Glomerular visceral epithelial cell (primary cell): ENCODE measurements around the gene CTNNBL1.

Source experiments
- DNase-seq: peaks from one replicate; pipeline ENCODE4 v3.0.0-alpha.2; 2016; ENCODE audit errors: extremely low spot score

CTNNBL1 gene

GRCh38 chr20:37776526-37776925 lies 82.7 kb downstream of the CTNNBL1 start:
- no peak for DNase-seq

GRCh38 chr20:37777012-37777950 lies 83.5 kb downstream of the CTNNBL1 start:
- DNase-seq: no peak

GRCh38 chr20:37777988-37778659 lies 84.3 kb downstream of the CTNNBL1 start:
- no peak for DNase-seq

GRCh38 chr20:37781626-37782025 lies 87.8 kb downstream of the CTNNBL1 start:
- DNase-seq: no peak

DNA sequence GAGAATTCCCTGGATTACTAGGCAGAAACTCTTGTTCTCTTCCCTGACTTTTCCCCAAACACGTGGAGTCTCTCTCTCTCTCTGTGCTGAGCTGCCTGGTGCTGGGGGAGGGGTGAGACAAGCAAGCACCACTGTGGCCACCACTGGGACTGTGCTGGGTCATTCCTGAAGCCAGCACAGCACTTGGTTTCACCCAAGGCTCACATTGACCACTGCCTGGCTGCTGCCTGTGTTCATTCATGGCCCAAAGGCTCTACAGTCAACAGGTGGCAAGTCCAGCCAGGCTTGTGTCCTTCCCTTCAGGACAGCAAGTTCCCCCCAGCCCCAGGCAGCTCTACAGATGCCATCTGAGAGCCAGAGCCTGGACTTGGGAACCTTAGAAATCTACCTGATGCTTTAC lies 92.2 kb downstream of the CTNNBL1 start:
- DNase-seq: no peak

GRCh38 chr20:37789408-37789807 lies 95.6 kb downstream of the CTNNBL1 start:
- DNase-seq: no peak

DNA sequence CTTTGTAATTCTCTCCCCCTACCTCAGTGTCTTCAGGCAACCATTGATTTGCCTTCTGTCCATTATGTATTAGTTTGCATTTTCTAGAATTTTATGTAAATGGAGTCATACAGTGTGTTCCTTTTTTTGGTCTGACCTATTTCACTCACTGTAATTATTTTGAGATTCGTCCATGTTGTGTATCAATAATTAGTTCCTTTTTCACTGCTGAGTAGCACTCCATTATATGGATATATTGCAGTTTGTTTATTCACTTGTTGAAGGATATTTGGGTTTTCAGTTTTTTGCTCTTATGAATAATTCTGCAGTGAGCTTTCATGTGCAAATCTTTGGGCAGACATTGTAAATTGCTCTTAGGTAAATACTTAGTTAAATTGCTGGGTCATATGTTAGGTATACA lies 97.1 kb downstream of the CTNNBL1 start:
- no peak for DNase-seq

GRCh38 chr20:37796121-37796520 lies 102.3 kb downstream of the CTNNBL1 start:
- no peak for DNase-seq

DNA sequence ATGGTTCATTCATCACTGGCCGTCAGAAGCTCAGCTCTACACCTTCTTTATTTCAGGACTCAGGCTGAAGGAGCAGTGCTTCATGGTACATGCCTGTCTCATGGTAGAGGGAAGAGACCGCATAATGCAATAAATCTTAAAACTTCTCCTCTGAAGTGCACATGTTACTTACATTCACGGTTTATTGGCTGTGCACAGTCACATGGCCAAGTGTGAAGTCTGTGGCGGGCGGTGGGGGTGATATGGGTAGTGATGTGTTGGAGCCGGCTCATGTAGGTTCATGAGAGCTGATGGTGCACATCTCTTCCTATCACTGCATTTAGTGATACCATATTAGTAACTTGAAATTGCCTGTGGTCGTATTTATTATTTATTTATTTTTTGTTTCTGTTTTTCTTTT lies 102.9 kb downstream of the CTNNBL1 start:
- no peak for DNase-seq

DNA sequence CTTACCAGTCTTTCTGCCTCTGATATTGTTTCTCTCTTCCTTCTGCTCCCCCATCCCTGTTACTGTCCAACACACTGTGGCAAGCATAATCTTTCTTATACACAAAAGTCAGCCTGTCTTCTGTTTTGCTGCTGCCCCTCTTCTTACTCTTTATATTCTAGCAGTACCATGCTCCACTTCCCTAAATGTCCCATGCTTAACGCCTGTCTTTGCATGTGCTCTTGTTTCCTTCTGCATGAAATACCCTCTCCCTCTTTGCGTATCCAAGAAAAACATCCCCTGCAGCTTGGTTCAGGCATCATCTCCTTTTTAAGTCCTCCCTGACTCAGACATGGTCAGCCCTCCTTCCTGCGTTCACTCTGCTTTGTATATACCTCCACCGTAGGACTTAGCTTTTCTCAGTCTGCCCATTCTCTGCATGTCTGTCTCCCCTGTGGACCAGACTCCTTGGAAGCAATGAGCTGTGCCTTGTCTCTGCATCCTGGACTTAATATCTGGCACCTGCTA lies 103.9 kb downstream of the CTNNBL1 start:
- no peak for DNase-seq

DNA sequence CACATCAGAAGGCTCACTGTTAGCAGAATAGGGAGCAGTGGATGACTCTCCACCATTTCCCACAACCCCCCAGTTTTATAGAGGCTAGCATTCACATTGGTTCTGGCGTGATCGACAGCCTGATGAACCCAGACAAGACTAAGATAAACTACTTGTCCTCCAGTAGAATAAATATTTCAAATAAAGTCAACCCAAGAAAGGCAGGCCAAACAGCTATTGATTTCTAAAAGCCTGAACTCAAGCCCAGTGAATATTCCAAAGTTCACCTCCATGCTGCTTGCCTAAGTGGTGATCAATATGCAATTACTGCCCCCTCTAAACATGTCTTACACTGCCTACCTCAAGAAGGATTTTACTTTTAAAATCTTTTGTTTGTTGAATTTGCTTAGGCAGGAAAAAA lies 104.5 kb downstream of the CTNNBL1 start:
- no peak for DNase-seq

- DNase-seq: no peak
These were observed 106.8 kb downstream of the CTNNBL1 start for GRCh38 chr20:37800618-37801017.

DNA sequence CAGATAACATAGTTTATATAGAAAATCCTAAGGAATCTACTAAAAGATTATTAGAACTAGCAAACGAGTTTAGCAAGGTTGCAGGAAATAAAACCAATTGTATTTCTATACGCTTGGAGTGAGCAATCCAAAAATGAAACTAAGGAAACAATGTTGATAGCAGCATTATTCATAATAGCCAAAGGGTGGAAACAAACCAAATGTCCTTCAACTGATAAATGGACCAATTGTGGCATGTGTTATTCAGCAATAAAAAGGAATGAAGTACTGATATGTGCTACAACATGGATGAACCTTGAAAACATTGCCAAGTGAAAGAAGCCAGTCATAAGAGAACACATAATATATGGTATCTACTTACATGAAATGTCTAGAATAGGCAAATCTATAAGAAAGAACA lies 108.1 kb downstream of the CTNNBL1 start:
- no peak for DNase-seq

GRCh38 chr20:37803438-37804307 lies 109.8 kb downstream of the CTNNBL1 start:
- DNase-seq: no peak

- peak; percentile 21 for DNase-seq
These were observed 111.0 kb downstream of the CTNNBL1 start for GRCh38 chr20:37804584-37805566.

DNA sequence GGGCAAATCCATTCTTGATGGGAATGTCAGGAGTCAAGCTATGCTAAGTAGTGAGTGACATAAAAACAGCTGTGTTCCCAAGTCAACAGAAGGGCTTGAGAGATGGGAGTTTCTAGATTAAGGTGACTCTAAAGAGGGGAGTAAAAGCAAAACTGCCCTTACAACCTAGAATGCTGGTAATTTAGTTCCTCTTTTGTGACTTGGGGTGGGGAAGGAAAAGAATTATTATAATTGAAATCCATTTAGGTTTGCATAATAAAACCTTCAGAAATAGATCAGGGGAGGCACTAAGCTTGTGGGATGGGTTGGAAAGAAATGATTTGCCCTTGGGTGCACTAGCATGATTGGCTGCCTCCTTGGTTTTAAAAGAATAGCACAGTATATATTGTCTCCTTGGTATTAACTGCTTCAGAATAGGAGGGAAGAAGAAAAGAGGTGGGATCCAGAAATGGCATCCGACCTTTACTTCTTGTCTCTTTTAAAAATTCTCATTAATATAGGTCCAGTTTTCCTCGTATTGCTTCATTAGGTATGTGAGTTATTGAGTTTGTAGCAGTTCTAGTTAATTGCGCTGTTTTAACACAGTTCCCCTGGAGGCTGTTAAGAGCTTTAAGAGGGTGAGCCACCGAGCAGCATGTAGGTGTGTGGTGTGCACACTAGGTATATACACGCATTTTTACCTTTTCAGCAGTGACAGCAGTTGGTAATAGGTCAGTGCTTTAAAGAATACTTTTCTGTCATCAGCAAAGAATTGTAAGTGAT lies 113.8 kb downstream of the CTNNBL1 start:
- no peak for DNase-seq

DNA sequence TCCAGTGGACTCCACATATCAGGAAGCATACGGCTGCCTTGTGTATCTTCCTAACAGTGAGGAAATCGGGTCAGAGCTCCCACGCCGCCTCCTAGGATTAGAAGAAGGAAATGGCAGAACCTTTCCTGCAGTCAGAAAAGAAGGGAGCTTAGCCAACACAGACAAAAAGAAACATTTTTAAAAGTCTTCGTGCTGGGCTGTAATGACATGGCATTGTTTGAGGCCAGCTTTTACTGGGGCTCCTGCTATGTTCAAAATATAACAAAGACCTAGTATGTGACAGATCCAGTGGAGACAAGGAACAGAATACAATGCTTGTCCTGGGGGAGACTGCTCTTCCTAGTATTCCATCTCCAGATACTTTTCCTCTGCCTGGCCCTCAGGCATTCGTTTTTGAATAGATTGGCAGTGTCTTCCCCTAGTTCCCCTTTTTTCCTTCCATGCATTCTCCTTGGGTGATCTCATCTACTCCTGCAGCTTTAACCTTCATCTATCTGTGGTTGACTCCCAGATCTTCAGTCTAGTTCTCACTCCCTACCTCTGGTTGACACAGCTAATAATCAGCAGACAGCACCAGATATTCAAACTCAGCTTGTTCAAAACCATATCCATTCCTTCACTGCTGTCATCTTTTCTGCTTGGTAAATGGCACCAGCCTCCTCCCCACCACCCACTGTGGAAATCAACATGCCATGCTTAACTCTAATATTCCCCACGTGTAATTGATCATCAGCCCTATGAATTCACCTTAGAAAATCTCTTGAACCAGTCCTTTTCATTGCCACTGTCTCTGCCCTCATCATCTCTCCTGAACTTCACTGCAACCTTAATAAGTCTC lies 114.6 kb downstream of the CTNNBL1 start:
- DNase-seq: no peak

- DNase-seq: no peak
These were observed 116.2 kb downstream of the CTNNBL1 start for GRCh38 chr20:37810027-37810426.

GRCh38 chr20:37816003-37816402 lies 122.2 kb downstream of the CTNNBL1 start:
- DNase-seq: no peak
